ENCODE measurements around the gene SYP.
A peak's percentile ranks its signal among the peaks of the same experiment; 100 is the strongest.

SYP gene

DNA sequence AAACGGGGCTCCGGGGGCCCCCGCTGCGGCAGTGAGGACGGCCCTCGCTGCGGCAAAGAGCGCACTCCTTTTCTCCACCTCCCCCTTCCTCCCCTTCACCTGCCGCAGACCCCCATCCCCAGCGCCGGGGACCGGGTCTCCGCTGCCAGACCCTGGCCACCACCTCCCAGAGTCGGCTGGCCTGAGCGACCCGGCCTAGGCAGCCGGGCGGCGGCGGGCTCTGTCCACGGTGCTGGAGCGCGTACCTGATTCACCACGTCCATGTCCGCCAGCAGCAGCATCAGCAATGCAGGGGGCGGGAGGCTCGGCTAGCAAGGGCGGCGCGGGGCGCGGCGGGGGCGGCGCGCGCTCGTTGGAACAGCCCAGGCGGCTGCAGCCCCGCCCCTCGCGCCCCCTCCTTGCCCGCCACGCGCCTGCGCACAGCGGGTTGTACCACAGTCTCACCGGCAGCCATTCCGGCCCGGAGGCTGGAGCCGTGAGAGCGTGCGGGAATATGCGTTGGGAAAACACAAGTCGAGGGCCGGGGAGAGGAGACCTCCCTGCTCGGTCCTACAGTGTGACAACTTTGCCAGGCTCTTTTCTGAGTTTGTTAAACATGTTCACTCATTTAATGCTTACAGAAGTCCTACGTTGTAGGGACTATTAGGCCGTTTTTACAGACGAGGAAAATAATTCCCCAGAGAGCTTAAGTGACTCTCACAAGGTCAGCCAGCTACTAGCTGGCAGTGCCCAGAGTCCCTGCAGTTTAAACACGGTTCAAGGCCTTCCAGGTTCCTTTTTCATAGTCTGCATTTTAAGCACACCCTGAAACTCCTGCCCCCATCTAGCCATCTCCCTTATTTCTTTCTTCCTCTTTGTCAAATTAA lies at the start of gene SYP:
Gene SYP, minus strand, starts transcription at position 288 of the 866 bp plus-strand sequence. Its CDS starts 7 bp downstream, at position 281.
- peak; percentile 90 for DNase-seq (ENCODE audit: low spot score)
- TF ChIP-seq, protein P1, sequence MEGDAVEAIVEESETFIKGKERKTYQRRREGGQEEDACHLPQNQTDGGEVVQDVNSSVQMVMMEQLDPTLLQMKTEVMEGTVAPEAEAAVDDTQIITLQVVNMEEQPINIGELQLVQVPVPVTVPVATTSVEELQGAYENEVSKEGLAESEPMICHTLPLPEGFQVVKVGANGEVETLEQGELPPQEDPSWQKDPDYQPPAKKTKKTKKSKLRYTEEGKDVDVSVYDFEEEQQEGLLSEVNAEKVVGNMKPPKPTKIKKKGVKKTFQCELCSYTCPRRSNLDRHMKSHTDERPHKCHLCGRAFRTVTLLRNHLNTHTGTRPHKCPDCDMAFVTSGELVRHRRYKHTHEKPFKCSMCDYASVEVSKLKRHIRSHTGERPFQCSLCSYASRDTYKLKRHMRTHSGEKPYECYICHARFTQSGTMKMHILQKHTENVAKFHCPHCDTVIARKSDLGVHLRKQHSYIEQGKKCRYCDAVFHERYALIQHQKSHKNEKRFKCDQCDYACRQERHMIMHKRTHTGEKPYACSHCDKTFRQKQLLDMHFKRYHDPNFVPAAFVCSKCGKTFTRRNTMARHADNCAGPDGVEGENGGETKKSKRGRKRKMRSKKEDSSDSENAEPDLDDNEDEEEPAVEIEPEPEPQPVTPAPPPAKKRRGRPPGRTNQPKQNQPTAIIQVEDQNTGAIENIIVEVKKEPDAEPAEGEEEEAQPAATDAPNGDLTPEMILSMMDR (IDR thresholded peaks at IDR 0.05), result no peak
- peak within 1 kb of the TSS; percentile 65 for H3K4me3 ChIP-seq
- H3K27ac ChIP-seq, result peak within 1 kb of the TSS; percentile 57 to 73

- TF ChIP-seq, protein P1 (IDR thresholded peaks at IDR 0.05), result no peak
- no peak overlapping the region for H3K27ac ChIP-seq
- H3K4me3 ChIP-seq, result no peak overlapping the region
- no peak for DNase-seq (ENCODE audit: low spot score)
Observed at GRCh38 chrX:49249616-49250015, 49.6 kb upstream of the SYP start.

DNA sequence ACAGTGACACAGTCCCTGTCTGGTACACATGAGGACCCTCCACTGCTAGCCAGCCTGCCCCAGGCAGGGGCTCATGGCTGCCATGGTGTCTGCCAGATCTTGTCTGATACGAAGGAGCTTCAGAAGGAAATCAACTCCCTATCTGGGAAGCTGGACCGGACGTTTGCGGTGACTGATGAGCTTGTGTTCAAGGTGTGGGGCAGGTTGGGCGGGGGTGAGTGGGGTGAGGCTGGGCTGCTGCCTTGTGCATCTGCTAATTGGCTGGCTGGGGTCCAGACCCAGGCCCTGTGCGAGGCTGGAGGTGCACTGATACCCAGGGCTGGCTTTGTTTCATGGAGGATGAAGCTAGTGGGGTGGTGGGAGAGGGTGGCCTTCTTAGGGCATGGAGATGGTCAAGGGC lies 49.1 kb upstream of the SYP start:
- no peak overlapping the region for H3K27ac ChIP-seq
- DNase-seq (ENCODE audit: low spot score), result no peak
- H3K4me3 ChIP-seq, result no peak overlapping the region
- TF ChIP-seq, protein P1 (IDR thresholded peaks at IDR 0.05), result no peak

GRCh38 chrX:49247916-49248811 lies 48.2 kb upstream of the SYP start:
- DNase-seq (ENCODE audit: low spot score), result no peak
- Histone ChIP-seq H3K4me3 (no peak overlapping the region), H3K27ac (no peak overlapping the region)
- TF ChIP-seq, protein P1 (IDR thresholded peaks at IDR 0.05), result no peak

- no peak for DNase-seq (ENCODE audit: low spot score)
- TF ChIP-seq, protein P1 (IDR thresholded peaks at IDR 0.05), result no peak
- no peak overlapping the region for H3K27ac ChIP-seq
- no peak overlapping the region for H3K4me3 ChIP-seq
Observed at GRCh38 chrX:49247346-49247745, 47.4 kb upstream of the SYP start.

- Histone ChIP-seq H3K4me3 (no peak overlapping the region), H3K27ac (no peak overlapping the region)
- no peak for DNase-seq (ENCODE audit: low spot score)
- TF ChIP-seq, protein P1 (IDR thresholded peaks at IDR 0.05), result no peak
Observed at GRCh38 chrX:49246541-49246940, 46.5 kb upstream of the SYP start.
